Measurements from ENCODE around the gene GALNTL6.
"Not testable (repeated sequence)": the region's sequence is repeated elsewhere in the genome, so short reads cannot be mapped to it uniquely, and the experiment has no call there.

GALNTL6 gene

DNA sequence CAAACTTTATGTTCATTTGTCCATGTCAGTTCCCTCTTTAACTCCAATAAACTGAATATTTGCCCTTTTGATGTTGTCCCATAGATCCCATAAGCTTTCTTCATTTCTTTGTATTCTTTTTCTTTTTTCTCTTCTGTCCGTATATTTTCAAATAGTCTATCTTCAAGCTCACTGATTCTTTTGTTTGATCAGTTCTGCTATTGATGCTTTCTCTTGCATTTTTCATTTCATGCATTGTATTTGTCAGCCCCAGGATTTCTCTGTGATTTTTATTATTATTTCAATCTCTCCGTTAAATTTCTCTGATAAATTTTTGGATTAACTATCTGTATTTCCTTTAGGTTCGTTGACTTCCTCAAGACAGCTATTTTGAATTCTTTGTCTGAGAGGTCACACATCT is 1082.5 kb downstream of the GALNTL6 start:
- peaks cover 2 to 10% of the 10 kb centered on the region in 2 donors for H3K9me3 ChIP-seq (ENCODE audit: control insufficient read depth in 2 of 2, low read length in 2 of 2)
- no peak overlapping the region for H3K27ac ChIP-seq (ENCODE audit: low read length)
- no peak overlapping the region for H3K9ac ChIP-seq (ENCODE audit: low read length in 2 of 2)
- no peaks in the 10 kb centered on the region for H3K36me3 ChIP-seq (ENCODE audit: control insufficient read depth in 2 of 2, insufficient read depth in 2 of 2, low read length in 2 of 2)
- no peaks in the 10 kb centered on the region for H3K4me1 ChIP-seq (ENCODE audit: control insufficient read depth, insufficient read depth, low read length)
- no peak overlapping the region for H3K4me3 ChIP-seq (ENCODE audit: low read length in 2 of 2)
- no peaks in the 10 kb centered on the region for H3K27me3 ChIP-seq (ENCODE audit: control insufficient read depth in 1 of 2, insufficient read depth in 2 of 2, low read length in 2 of 2)

DNA sequence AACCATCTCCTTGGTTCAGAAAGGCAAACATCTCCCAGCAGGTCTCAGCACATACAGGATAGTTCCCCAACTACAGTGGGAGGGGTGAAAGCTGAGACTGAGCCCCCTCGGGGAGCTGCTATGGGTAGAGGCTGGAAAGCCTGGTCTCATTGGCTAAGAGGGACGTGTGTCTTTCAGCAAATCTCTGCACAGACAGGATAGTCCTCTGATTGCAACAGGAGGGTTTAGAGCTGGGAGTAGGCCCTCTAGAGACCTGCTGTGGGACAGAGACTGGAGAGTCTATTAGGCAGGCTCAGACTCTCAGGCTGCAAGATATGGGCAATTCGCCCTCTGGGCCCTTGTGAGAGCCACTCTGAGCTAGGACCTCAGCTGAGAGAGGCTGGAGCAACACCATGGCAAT is 1083.8 kb downstream of the GALNTL6 start:
- Histone ChIP-seq H3K4me3 (ENCODE audit: low read length in 2 of 2) (no peak overlapping the region), H3K4me1 (ENCODE audit: control insufficient read depth, insufficient read depth, low read length) (no peaks in the 10 kb centered on the region), H3K27ac (ENCODE audit: low read length) (no peak overlapping the region), H3K27me3 (ENCODE audit: control insufficient read depth in 1 of 2, insufficient read depth in 2 of 2, low read length in 2 of 2) (no peaks in the 10 kb centered on the region), H3K9me3 (ENCODE audit: control insufficient read depth in 2 of 2, low read length in 2 of 2) (peaks cover 2 to 10% of the 10 kb centered on the region in 2 donors), H3K9ac (ENCODE audit: low read length in 2 of 2) (no peak overlapping the region), H3K36me3 (ENCODE audit: control insufficient read depth in 2 of 2, insufficient read depth in 2 of 2, low read length in 2 of 2) (no peaks in the 10 kb centered on the region)

DNA sequence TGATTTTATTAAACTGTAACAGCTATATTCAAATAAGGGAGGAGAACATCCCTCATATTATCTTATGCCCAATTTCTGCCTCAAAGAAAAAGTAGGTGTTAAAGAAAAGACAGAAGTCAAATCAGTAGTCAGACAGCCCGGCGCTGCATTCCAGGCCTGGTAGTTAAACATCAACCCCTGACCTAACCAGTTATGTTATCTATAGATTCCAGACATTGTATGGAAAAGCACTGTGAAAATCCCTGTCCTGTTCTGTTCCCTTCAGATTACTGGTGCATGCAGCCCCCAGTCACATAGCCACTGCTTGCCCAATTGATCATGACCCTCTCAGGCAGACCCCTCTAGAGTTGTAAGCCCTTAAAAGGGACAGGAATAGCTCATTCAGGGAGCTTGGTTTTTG is 1085.5 kb downstream of the GALNTL6 start:
- no peaks in the 10 kb centered on the region for H3K4me1 ChIP-seq (ENCODE audit: control insufficient read depth, insufficient read depth, low read length)

DNA sequence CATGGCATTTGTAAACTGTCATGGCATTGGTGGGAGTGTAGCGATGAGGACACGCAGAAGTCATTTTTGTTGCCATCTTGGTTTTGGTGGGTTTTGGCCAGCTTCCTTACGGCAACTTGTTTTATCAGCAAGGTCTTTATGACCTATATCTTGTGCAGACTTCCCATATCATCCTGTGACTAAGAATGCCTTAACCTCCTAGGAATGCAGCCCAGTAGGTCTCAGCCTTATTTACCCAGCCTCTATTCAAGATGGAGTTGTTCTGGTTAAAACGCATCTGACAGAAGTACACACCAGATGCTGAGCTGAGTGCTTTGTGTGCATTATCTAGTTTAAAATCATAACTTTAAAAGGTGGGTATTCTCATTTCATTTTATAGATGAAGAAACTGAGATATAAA is 1086.7 kb downstream of the GALNTL6 start:
- no peak overlapping the region for H3K9ac ChIP-seq (ENCODE audit: low read length in 2 of 2)
- H3K27me3 ChIP-seq (ENCODE audit: control insufficient read depth in 1 of 2, insufficient read depth in 2 of 2, low read length in 2 of 2), result no peaks in the 10 kb centered on the region
- no peak overlapping the region for H3K4me3 ChIP-seq (ENCODE audit: low read length in 2 of 2)
- no peaks in the 10 kb centered on the region for H3K4me1 ChIP-seq (ENCODE audit: control insufficient read depth, insufficient read depth, low read length)
- no peak overlapping the region for H3K27ac ChIP-seq (ENCODE audit: low read length)
- no peaks in the 10 kb centered on the region for H3K36me3 ChIP-seq (ENCODE audit: control insufficient read depth in 2 of 2, insufficient read depth in 2 of 2, low read length in 2 of 2)
- H3K9me3 ChIP-seq (ENCODE audit: control insufficient read depth in 2 of 2, low read length in 2 of 2), result peaks cover 2 to 7% of the 10 kb centered on the region in 2 donors

More for the DNA sequence above, 1085.5 kb downstream of the GALNTL6 start:
- H3K27ac ChIP-seq (ENCODE audit: low read length), result no peak overlapping the region
- no peak overlapping the region for H3K9ac ChIP-seq (ENCODE audit: low read length in 2 of 2)
- H3K27me3 ChIP-seq (ENCODE audit: control insufficient read depth in 1 of 2, insufficient read depth in 2 of 2, low read length in 2 of 2), result no peaks in the 10 kb centered on the region
- no peaks in the 10 kb centered on the region for H3K36me3 ChIP-seq (ENCODE audit: control insufficient read depth in 2 of 2, insufficient read depth in 2 of 2, low read length in 2 of 2)
- peaks cover 2 to 7% of the 10 kb centered on the region in 2 donors for H3K9me3 ChIP-seq (ENCODE audit: control insufficient read depth in 2 of 2, low read length in 2 of 2)
- no peak overlapping the region for H3K4me3 ChIP-seq (ENCODE audit: low read length in 2 of 2)

DNA sequence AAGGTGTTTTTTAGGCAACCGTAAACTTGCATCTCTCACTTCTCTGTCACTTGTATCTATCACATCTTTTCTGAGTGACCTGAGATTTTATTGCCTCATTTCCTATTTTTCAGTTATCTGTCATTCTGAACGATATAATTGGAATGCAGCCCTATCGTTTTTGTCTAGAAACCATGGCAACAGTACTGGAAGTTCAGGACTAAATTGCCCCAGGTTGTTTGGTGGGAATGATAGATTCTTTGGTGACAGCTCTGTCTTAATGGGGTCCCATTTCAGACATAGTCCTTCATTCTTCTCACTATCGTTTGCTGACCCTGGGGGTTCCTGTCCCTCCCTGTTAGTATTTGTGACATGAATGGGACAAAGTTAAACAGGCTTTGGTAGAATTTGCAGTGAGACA is 1087.7 kb downstream of the GALNTL6 start:
- Histone ChIP-seq H3K27ac (ENCODE audit: low read length) (no peak overlapping the region), H3K36me3 (ENCODE audit: control insufficient read depth in 2 of 2, insufficient read depth in 2 of 2, low read length in 2 of 2) (no peaks in the 10 kb centered on the region), H3K9ac (ENCODE audit: low read length in 2 of 2) (no peak overlapping the region), H3K4me3 (ENCODE audit: low read length in 2 of 2) (no peak overlapping the region), H3K4me1 (ENCODE audit: control insufficient read depth, insufficient read depth, low read length) (no peaks in the 10 kb centered on the region), H3K9me3 (ENCODE audit: control insufficient read depth in 2 of 2, low read length in 2 of 2) (peaks cover 2 to 7% of the 10 kb centered on the region in 2 donors), H3K27me3 (ENCODE audit: control insufficient read depth in 1 of 2, insufficient read depth in 2 of 2, low read length in 2 of 2) (no peaks in the 10 kb centered on the region)

DNA sequence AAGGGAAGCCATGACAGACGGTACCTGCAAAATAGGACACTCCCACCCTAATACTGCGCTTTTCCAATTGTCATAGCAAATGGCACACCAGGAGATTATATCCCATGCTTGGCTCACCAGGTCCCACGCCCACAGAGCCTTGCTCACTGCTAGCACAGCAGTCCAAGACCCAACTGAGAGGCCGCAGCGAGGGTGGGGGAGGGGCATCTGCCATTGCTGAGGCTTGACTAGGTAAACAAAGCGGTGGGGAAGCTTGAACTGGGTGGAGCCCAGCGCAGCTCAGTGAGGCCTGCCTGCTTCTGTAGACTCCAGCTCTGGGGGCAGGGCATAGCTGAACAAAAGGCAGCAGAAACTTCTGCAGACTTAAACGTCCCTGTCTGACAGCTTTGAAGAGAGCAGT is 1099.3 kb downstream of the GALNTL6 start:
- H3K27ac ChIP-seq (ENCODE audit: low read length); H3K9me3 ChIP-seq (ENCODE audit: control insufficient read depth in 2 of 2, low read length in 2 of 2); H3K36me3 ChIP-seq (ENCODE audit: control insufficient read depth in 2 of 2, insufficient read depth in 2 of 2, low read length in 2 of 2); H3K4me1 ChIP-seq (ENCODE audit: control insufficient read depth, insufficient read depth, low read length); H3K4me3 ChIP-seq (ENCODE audit: low read length in 2 of 2); H3K9ac ChIP-seq (ENCODE audit: low read length in 2 of 2); H3K27me3 ChIP-seq (ENCODE audit: control insufficient read depth in 1 of 2, insufficient read depth in 2 of 2, low read length in 2 of 2): not testable (repeated sequence)

DNA sequence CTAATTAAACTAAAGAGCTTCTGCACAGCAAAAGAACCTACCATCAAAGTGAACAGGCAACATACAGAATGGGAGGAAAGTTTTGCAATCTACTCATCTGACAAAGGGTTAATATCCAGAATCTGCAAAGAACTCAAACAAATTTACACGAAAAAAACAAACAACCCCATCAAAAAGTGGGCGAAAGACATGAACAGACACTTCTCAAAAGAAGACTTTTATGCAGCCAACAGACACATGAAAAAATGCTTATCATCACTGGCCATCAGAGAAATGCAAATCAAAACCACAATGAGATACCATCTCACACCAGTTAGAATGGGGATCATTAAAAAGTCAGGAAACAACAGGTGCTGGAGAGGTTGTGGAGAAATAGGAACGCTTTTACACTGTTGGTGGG is 1104.2 kb downstream of the GALNTL6 start:
- not testable (repeated sequence) for H3K27ac ChIP-seq (ENCODE audit: low read length); H3K4me1 ChIP-seq (ENCODE audit: control insufficient read depth, insufficient read depth, low read length); H3K4me3 ChIP-seq (ENCODE audit: low read length in 2 of 2); H3K9ac ChIP-seq (ENCODE audit: low read length in 2 of 2); H3K27me3 ChIP-seq (ENCODE audit: control insufficient read depth in 1 of 2, insufficient read depth in 2 of 2, low read length in 2 of 2); H3K9me3 ChIP-seq (ENCODE audit: control insufficient read depth in 2 of 2, low read length in 2 of 2); H3K36me3 ChIP-seq (ENCODE audit: control insufficient read depth in 2 of 2, insufficient read depth in 2 of 2, low read length in 2 of 2)

DNA sequence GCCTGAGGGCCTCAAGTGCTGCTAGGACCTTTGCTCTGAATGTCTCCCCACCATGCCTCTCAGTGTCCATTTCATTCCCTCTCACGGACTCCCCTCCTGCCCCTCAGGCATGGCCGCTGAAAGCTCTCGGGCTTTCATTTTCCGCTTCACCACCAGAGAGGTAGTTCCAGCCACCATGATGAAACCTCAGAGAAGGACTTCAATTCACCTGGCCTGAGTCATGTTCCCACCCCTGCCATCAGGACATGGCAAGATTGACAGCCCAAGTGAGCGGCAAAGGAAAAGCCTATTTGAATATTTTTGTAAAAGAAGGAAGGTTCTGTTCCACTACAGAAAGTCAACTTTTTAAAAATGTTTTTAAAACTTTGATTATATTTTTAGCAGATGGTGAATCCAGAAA is 1106.1 kb downstream of the GALNTL6 start:
- Histone ChIP-seq H3K4me1 (ENCODE audit: control insufficient read depth, insufficient read depth, low read length) (no peaks in the 10 kb centered on the region), H3K4me3 (ENCODE audit: low read length in 2 of 2) (no peak overlapping the region), H3K36me3 (ENCODE audit: control insufficient read depth in 2 of 2, insufficient read depth in 2 of 2, low read length in 2 of 2) (no peaks in the 10 kb centered on the region), H3K9me3 (ENCODE audit: control insufficient read depth in 2 of 2, low read length in 2 of 2) (no peaks in the 10 kb centered on the region), H3K27ac (ENCODE audit: low read length) (no peak overlapping the region), H3K9ac (ENCODE audit: low read length in 2 of 2) (no peak overlapping the region), H3K27me3 (ENCODE audit: control insufficient read depth in 1 of 2, insufficient read depth in 2 of 2, low read length in 2 of 2) (no peaks in the 10 kb centered on the region)

DNA sequence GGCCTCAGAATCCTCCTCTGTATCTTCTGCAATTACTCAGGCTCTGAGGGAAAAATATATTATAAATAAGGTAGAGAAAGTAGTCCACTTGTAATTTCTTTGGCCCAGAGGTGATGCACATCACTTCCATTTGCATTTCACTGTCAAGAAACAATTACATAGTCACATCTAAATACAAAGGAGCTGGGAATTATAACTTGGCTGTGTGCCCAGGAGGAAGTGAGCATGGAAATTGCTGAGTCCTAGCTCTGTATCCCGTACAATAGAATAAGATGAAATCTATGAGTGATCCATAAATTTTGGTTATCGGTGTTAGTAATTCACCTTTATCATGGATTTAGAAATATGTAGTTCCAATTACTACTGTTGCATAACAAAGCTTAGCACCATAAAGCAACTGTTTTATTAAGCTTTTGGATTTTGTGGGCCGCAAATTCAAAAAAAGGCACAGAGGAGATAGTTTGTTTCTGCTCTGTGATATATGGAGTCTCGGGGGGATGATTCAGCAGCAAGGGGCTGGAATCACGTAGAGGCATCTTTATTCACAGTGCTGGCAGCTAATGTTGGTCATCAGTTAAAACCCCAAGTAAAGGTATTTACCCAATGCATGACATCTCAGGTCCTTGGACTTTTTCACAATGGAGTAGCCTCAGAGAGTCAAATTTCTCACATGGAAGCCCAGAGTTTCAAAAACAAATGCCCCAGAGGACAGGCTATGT is 1114.1 kb downstream of the GALNTL6 start:
- Histone ChIP-seq H3K36me3 (ENCODE audit: control insufficient read depth in 2 of 2, insufficient read depth in 2 of 2, low read length in 2 of 2) (no peaks in the 10 kb centered on the region), H3K4me1 (ENCODE audit: control insufficient read depth, insufficient read depth, low read length) (no peaks in the 10 kb centered on the region), H3K27me3 (ENCODE audit: control insufficient read depth in 1 of 2, insufficient read depth in 2 of 2, low read length in 2 of 2) (no peaks in the 10 kb centered on the region), H3K9ac (ENCODE audit: low read length in 2 of 2) (no peak overlapping the region), H3K9me3 (ENCODE audit: control insufficient read depth in 2 of 2, low read length in 2 of 2) (no peaks in the 10 kb centered on the region), H3K27ac (ENCODE audit: low read length) (no peak overlapping the region), H3K4me3 (ENCODE audit: low read length in 2 of 2) (no peak overlapping the region)

DNA sequence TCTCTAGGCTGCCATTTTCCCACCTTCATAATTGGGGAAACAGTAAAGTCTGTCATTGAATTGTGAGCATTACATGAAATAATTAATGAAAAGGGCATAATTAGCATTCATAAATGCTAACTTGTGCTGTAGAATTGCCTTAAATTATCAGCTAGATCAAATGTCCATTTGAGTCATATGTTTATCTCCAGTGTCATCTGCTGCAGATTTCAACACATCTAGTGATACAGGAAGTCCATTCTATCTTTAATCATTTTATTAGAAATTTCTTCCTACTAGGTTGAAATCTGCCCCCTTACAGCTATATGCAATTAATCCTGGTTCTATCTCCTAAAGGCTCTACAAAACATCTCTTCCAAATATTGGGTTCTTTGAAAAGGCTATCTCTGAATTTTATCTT is 1115.1 kb downstream of the GALNTL6 start:
- Histone ChIP-seq H3K9me3 (ENCODE audit: control insufficient read depth in 2 of 2, low read length in 2 of 2) (no peaks in the 10 kb centered on the region), H3K4me1 (ENCODE audit: control insufficient read depth, insufficient read depth, low read length) (no peaks in the 10 kb centered on the region), H3K4me3 (ENCODE audit: low read length in 2 of 2) (no peak overlapping the region), H3K36me3 (ENCODE audit: control insufficient read depth in 2 of 2, insufficient read depth in 2 of 2, low read length in 2 of 2) (no peaks in the 10 kb centered on the region), H3K27ac (ENCODE audit: low read length) (no peak overlapping the region), H3K9ac (ENCODE audit: low read length in 2 of 2) (no peak overlapping the region), H3K27me3 (ENCODE audit: control insufficient read depth in 1 of 2, insufficient read depth in 2 of 2, low read length in 2 of 2) (no peaks in the 10 kb centered on the region)

DNA sequence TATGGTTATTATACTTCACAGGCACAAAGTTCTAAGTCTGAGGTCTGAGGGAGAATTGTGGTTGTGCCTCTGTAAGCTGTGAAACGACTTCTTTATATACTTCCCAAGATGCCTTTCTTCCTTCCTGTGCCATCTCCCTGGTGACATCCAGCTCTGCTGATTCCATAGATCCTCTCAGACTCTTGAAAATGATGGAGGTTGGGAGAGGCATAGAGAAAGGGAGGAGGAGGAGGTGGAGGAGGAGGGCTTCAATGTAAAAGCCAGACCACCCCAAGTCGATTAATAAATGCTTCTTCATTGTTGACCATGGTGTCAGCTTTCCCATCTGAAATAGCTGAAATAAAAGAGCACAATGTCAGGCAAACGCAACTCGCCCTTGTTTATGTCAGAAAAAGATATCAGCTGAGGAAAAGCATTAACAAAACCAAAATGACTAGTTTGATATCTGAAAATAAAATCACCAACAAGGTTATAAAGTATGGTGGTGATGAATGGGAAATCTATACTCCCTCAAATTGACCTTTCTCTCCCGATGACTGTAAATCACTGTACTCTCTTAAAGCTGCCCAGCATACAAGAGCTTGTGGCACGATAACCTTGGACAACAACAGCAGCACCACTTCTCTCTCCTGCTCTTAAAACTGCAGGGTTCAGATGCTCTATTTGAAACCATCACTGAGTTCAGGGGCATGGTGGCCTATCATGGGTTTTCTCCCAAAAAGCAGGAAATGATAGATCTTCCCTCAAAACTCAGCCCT is 1125.0 kb downstream of the GALNTL6 start:
- no peaks in the 10 kb centered on the region for H3K9me3 ChIP-seq (ENCODE audit: control insufficient read depth in 2 of 2, low read length in 2 of 2)
- H3K36me3 ChIP-seq (ENCODE audit: control insufficient read depth in 2 of 2, insufficient read depth in 2 of 2, low read length in 2 of 2), result no peaks in the 10 kb centered on the region
- no peak overlapping the region for H3K9ac ChIP-seq (ENCODE audit: low read length in 2 of 2)
- no peaks in the 10 kb centered on the region for H3K27me3 ChIP-seq (ENCODE audit: control insufficient read depth in 1 of 2, insufficient read depth in 2 of 2, low read length in 2 of 2)
- no peak overlapping the region for H3K27ac ChIP-seq (ENCODE audit: low read length)
- no peak overlapping the region for H3K4me3 ChIP-seq (ENCODE audit: low read length in 2 of 2)
- no peaks in the 10 kb centered on the region for H3K4me1 ChIP-seq (ENCODE audit: control insufficient read depth, insufficient read depth, low read length)
